K562 (cell line): ENCODE results near the gene TLCD1. TPM values are rescaled to one million over a fixed set of nuclear protein-coding genes. Genes with fewer than 3 reads are reported as not detected.

Source experiments
- ATAC-seq: fragments of 200-7000 bp; cut with Tn5 transposase; 3 replicates; pipeline ENCODE4 v1.9.1; 2020; ENCODE audit warnings: moderate library complexity
- BruUV-seq: library from RNA; stranded (reverse); fragments of 400-500 nt; replicated peaks from 2 replicates; lab custom pipeline; 2021; lab: Mats Ljungman, UMichigan
- CTCF ChIA-PET: fragments of 300-600 bp; formaldehyde crosslinking; extraction: SDS; loops from one replicate; lab custom pipeline; 2021; ENCODE audit warnings: low intra/inter-chr PET ratio; lab: Yijun Ruan, JAX
- POLR2A ChIA-PET: fragments of 300-600, 350-650 bp; sonication (Branson Sonifier 250); formaldehyde crosslinking; extraction: SDS; loops from one replicate; lab custom pipeline; 2021; ENCODE audit warnings: antibody characterized with exemption, inconsistent platforms; lab: Yijun Ruan, JAX
- DNase-seq, 4 experiments: peaks; one replicate each; pipeline versions ENCODE4 v3.0.0 to v3.0.0-alpha.2; 2011 to 2018; ENCODE audit warnings: low spot score in 3 of 4, mixed read lengths in 3 of 4; ENCODE audit errors: extremely low read depth in 1 of 4
- FAIRE-seq: peaks from 2 replicates; lab custom pipeline; 2011; peaks lifted over from hg19 to GRCh38; lab: Jason Lieb, UNC
- H2AFZ ChIP-seq: 2 replicates; pipeline ENCODE4 v1.6.0; 2011; ENCODE audit warnings: low read depth, low read length, control low read depth, inconsistent platforms
- H3K27ac ChIP-seq: fragments of 200-600 bp; 3 replicates; pipeline ENCODE4 v1.8.0; 2011; ENCODE audit warnings: low read depth, mild to moderate bottlenecking, control low read depth, inconsistent platforms, low read length, moderate library complexity, mixed read lengths; ENCODE audit errors: extremely low read depth
- H3K27me3 ChIP-seq, 2 experiments: fragments of 300-600 bp in 1 of 2; 2 replicates in 1 of 2; 3 replicates in 1 of 2; pipeline versions ENCODE4 v1.6.0 to v1.8.0; 2011; ENCODE audit warnings: inconsistent platforms in 2 of 2, low read length in 2 of 2, mild to moderate bottlenecking in 1 of 2, mixed read lengths in 1 of 2, moderate library complexity in 1 of 2; ENCODE audit not compliant: control insufficient read depth in 2 of 2, insufficient read depth in 2 of 2
- H3K36me3 ChIP-seq: fragments of 300-600 bp; 3 replicates; pipeline ENCODE4 v1.8.0; 2011; ENCODE audit warnings: mild to moderate bottlenecking, low read length, inconsistent platforms; ENCODE audit not compliant: control insufficient read depth, insufficient read depth
- H3K4me1 ChIP-seq, 2 experiments: fragments of 200-600 bp in 1 of 2; replicated peaks in 1 of 2; 2 replicates in 1 of 2; 3 replicates in 1 of 2; pipeline versions ENCODE4 v1.5.1 to v1.8.0; 2011; ENCODE audit warnings: inconsistent platforms in 2 of 2, low read length in 2 of 2, mild to moderate bottlenecking in 1 of 2, mixed read lengths in 1 of 2, moderate library complexity in 1 of 2; ENCODE audit not compliant: control insufficient read depth in 2 of 2, insufficient read depth in 2 of 2
- H3K4me2 ChIP-seq: 2 replicates; pipeline ENCODE4 v1.6.1; 2011; ENCODE audit warnings: low read length, control low read depth, inconsistent platforms, mixed read lengths; ENCODE audit not compliant: insufficient read depth
- H3K4me3 ChIP-seq: fragments of 200-600 bp; sonication (generic), shearing (Covaris generic); 2 replicates; pipeline ENCODE4 v1.5.1; 2016; ENCODE audit warnings: control low read depth, inconsistent platforms
- H3K79me2 ChIP-seq: fragments of 200-600 bp; 3 replicates; pipeline ENCODE4 v1.8.0; 2011; ENCODE audit warnings: low read length, inconsistent platforms; ENCODE audit not compliant: control insufficient read depth, insufficient read depth
- H3K9ac ChIP-seq, 2 experiments: 2 replicates each; pipeline versions ENCODE4 v1.6.0 to v1.6.1; 2011; ENCODE audit warnings: low read depth in 2 of 2, low read length in 2 of 2, control low read depth in 1 of 2, inconsistent platforms in 1 of 2, mild to moderate bottlenecking in 1 of 2, mixed read lengths in 1 of 2; ENCODE audit not compliant: insufficient read depth in 1 of 2
- H3K9me1 ChIP-seq: one replicate; pipeline ENCODE4 v1.6.0; 2011; ENCODE audit warnings: inconsistent platforms, mild to moderate bottlenecking, low read length, moderate library complexity; ENCODE audit not compliant: control insufficient read depth, insufficient read depth
- H3K9me3 ChIP-seq: replicated peaks from 2 replicates; pipeline ENCODE4 v1.5.1; 2011; ENCODE audit warnings: low read depth, low read length, inconsistent platforms; ENCODE audit not compliant: control insufficient read depth, insufficient read depth
- H4K20me1 ChIP-seq: replicated peaks from 2 replicates; pipeline ENCODE4 v1.6.1; 2011; ENCODE audit warnings: low read length, inconsistent platforms, mixed read lengths; ENCODE audit not compliant: control insufficient read depth, insufficient read depth
- BACH1 ChIP-seq: fragments of 200-800 bp; sonication (Bioruptor generic); IDR thresholded peaks from 2 replicates; pipeline ENCODE4 v1.6.1; 2016; ENCODE audit warnings: missing genetic modification characterization, missing compliant biosample characterization
- IRF2 ChIP-seq: sonication (generic); formaldehyde crosslinking; IDR thresholded peaks from 2 replicates; pipeline ENCODE4 v1.8.1; 2022; ENCODE audit warnings: mild to moderate bottlenecking, missing genetic modification reagents
- PTRF ChIP-seq: fragments of 450-650 bp; IDR thresholded peaks from 2 replicates; pipeline ENCODE4 v1.6.1; 2016; ENCODE audit warnings: mild to moderate bottlenecking, missing genetic modification characterization, missing compliant biosample characterization
- SPI1 ChIP-seq: IDR thresholded peaks from 2 replicates; pipeline ENCODE4 v1.6.1; 2011; ENCODE audit warnings: low read depth, low read length, control low read depth, borderline replicate concordance
- TBP ChIP-seq: optimal IDR thresholded peaks from 2 replicates; pipeline ENCODE3; 2011; ENCODE audit warnings: low read depth, low read length, improper control_type of control experiment
- ZNF24 ChIP-seq: fragments of 450-650 bp; IDR thresholded peaks from 2 replicates; pipeline ENCODE4 v1.6.1; 2016
- WGBS: fragments of 100-300 bp; shearing (Covaris generic); methylation state at CpG from one replicate; pipeline ENCODE4 v1.1.6; 2016; ENCODE audit warnings: low coverage, mixed read lengths; ENCODE audit not compliant: insufficient coverage; ENCODE audit errors: missing lambda C conversion rate; 5-methylcytosine and 5-hydroxymethylcytosine counted together
- in situ Hi-C: fragments of 300-500 bp; cut with MboI; formaldehyde crosslinking; loops from 4 replicates; pipeline ENCODE4 v1.15.0; 2018; ENCODE audit warnings: inconsistent platforms, mixed read lengths
- intact Hi-C: fragments of 100-400 bp; cut with micrococcal nuclease; formaldehyde crosslinking; loops from 2 replicates; pipeline ENCODE4 v1.14.2; 2022
- polyA plus RNA-seq, 8 experiments: library from polyadenylated mRNA; depleted of rRNA in 4 of 8; stranded (reverse) in 5 of 8; unstranded in 3 of 8; fragments of >200 nt; fragmentation: Nextera tagmentation in 2 of 8; fragmentation: Illumina TruSeq in 1 of 8; extraction: Ambion mirVana in 2 of 8; extraction: Trizol in 1 of 8; gene quantifications; 2 replicates each; pipeline versions ENCODE4 v1.2.1 to v1.2.3, GENCODE V29; 2011 to 2014; ENCODE audit warnings: inconsistent platforms in 1 of 8, missing spikeins in 1 of 8
- total RNA-seq, 7 experiments: library from RNA; depleted of rRNA in 6 of 7; stranded (reverse); fragments of >200 nt in 6 of 7; fragmentation: Illumina TruSeq in 2 of 7; extraction: Trizol in 2 of 7; gene quantifications; 2 replicates each; pipeline versions ENCODE4 v1.2.1 to v1.2.3, GENCODE V29; 2011 to 2021; ENCODE audit warnings: low replicate concordance in 1 of 7

Gene TLCD1
- total and polyA plus RNA-seq, 9 of the 15 experiments (the other 6 are each of a cell fraction or from before 2014, with no cell fraction given), result 6.8 to 37.7 (median 21.7) TPM

DNA sequence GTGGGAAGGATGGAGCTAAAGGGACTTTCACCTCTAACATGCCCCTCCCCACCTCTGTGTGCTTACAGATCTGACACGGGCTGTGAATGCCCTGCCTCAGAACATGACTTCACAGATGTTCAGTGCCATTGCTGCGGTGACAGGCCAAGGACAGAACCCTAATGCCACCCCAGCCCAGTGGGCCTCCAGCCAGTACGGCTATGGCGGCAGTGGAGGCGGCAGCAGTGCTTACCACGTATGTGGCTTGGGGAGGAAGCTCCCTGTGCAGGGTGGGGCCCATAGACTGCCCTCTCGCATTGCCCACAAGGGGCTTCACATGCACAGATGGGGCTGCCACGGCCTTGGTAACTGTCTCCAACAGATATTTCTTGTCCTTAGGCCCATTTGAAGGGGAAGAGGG lies 25.8 kb downstream of the TLCD1 start:
- Histone ChIP-seq H3K27me3 (no peaks in the 10 kb centered on the region), H3K9ac (peak overlapping the region in 1 of 2 experiments; percentile 45; a peak in 1 of 4 replicates), H3K9me1 (no peaks in the 10 kb centered on the region), H4K20me1 (no peaks in the 10 kb centered on the region; the same call in 1 of the 2 replicates), H3K4me3 (no peak overlapping the region), H2AFZ (no peak overlapping the region), H3K79me2 (no peaks in the 10 kb centered on the region), H3K9me3 (no peaks in the 10 kb centered on the region), H3K4me1 (peaks cover 0 to 7% of the 10 kb centered on the region in 2 experiments; a peak in 1 of 5 replicates), H3K36me3 (peaks cover 95% of the 10 kb centered on the region), H3K4me2 (no peak overlapping the region), H3K27ac (no peak overlapping the region)
- BruUV-seq, result no TSS peak
- intact Hi-C loops, result no loop called here
- TF ChIP-seq ZNF24, result no peak
- no peak for TF ChIP-seq PTRF
- in situ Hi-C loops, result no loop called here
- DNase-seq, result peak in 1 of 4 experiments; percentile 13
- 90% methylated on average over 7 of the region's 8 CpGs for WGBS
- no peak for FAIRE-seq
- POLR2A ChIA-PET, result interaction anchor here (0.7 to 1.0 kb wide), 3 partner anchors 11 to 90 kb away, joined by 3 to 4 read pairs (median 3); no protein-coding TSS in a partner anchor
- CTCF ChIA-PET, result no interaction called here
- no peak for ATAC-seq

DNA sequence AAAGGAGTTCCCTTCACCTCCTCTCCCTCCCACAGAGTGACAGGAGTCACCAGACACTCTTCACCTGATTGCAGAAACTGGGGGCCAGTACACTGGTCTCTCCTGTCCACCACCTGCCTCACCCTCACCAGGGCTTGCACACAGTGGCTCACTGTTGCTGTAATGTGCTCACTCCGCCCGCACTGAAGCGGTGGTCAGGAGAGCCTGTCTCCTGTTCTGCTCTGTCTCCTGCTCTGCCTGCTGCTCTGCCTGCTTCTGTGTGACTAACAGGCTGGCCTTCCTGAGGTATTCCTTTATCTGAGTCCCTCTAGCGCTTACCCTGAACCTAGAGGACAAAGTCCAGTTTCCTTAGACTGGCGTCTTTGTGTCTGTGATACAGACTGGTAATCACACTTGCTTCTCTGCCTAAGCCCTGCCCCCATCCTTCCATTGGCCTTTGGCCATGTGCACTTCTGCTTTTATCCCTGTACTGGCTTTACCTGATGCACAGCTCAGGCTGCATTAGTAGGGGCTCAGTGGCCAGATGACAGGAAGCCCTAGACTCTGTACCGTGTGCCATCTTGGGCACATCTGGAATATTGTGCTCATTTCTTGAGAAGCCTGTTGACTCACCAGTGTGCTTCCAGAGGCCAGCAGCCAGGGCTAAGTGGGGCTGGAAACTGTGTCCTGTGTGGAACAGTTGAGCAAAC lies 27.6 kb downstream of the TLCD1 start:
- intact Hi-C loops, result no loop called here
- CTCF ChIA-PET, result no interaction called here

More for the DNA sequence above, 27.6 kb downstream of the TLCD1 start:
- no peak overlapping the region for H3K27ac ChIP-seq
- H3K9me3 ChIP-seq, result no peaks in the 10 kb centered on the region
- H3K9me1 ChIP-seq, result no peaks in the 10 kb centered on the region
- peak overlapping the region in 1 of 2 experiments; percentile 6; a peak in 1 of 4 replicates for H3K9ac ChIP-seq
- DNase-seq (no peak), ATAC-seq (no peak; the same call in 2 of the 3 replicates), FAIRE-seq (no peak)
- TF ChIP-seq TBP, result no peak
- peak; percentile 90 for TF ChIP-seq SPI1
- TF ChIP-seq BACH1, result no peak
- no peak for TF ChIP-seq IRF2 (CRISPR knock-in tag)
- H2AFZ ChIP-seq, result no peak overlapping the region
- H3K36me3 ChIP-seq, result peaks cover 99% of the 10 kb centered on the region
- POLR2A ChIA-PET, result interaction anchor here (0.9 kb wide), 1 partner anchor 9 kb away, joined by 4 read pairs; no protein-coding TSS in a partner anchor
- no peaks in the 10 kb centered on the region for H3K4me1 ChIP-seq
- H3K4me2 ChIP-seq, result no peak overlapping the region
- no TSS peak for BruUV-seq
- no peak overlapping the region for H3K4me3 ChIP-seq
- H3K79me2 ChIP-seq, result no peaks in the 10 kb centered on the region
- H4K20me1 ChIP-seq, result no peaks in the 10 kb centered on the region; the same call in 1 of the 2 replicates
- WGBS, result 83% methylated on average over 6 of the region's 6 CpGs
- H3K27me3 ChIP-seq, result no peaks in the 10 kb centered on the region
- in situ Hi-C loops, result no loop called here
